DMS79 (cell line): ENCODE measurements around the gene MAGI2.

Source experiments
- DNase-seq: peaks from one replicate; lab custom pipeline; 2025; lab: John Stamatoyannopoulos, UW

Gene MAGI2

DNA sequence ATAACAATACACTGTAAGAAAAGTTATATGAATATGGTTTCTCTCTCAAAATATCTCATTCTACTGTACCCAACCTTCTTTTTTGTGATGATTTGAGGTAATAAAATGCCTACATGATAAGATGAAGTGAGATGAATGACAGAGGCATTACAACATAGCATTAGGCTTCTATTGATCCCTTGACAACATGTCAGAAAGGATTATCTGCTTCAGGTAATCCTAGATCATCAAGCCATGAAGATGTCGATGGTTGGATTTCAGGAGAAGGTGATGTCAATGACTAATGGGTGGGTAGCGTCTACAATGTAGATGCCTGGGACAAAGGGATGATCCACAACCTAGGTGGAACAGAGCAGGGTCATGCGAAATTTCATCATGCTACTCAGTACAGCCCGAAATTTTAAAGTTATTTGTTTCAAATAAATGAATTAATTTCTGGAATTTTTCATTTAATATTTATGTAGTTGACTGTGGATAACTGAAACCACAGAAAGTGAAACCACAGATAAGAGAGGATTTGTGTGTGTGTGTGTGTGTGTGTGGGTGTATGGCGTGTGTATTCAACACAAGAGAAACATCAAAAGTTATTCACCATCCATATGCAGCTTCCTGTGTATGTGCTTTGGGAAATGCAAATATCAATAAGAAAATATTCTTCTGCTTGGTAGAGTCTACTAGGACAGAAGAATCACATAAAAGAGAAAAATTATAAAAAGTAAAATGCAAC lies 77.0 kb downstream of the MAGI2 start:
- DNase-seq, result no peak

DNA sequence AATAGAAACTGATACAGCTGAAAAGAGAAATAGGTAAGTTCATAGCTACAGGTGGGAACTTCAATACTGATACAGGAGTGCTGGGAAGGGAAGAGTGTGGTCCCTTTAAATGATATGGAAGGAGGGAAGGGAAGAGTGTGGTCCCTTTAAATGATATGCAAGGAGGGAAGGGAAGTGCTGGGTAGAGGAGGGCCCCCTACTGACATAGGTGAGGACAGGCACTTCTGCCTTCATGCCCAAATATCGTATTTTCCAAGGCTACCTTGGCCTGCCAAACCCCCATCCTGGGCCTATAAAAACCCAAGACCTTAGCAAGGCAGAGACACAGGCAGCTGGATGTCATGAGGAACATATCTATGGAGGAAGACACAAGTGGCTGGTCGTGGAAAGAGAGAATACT lies 92.3 kb downstream of the MAGI2 start:
- no peak for DNase-seq

DNA sequence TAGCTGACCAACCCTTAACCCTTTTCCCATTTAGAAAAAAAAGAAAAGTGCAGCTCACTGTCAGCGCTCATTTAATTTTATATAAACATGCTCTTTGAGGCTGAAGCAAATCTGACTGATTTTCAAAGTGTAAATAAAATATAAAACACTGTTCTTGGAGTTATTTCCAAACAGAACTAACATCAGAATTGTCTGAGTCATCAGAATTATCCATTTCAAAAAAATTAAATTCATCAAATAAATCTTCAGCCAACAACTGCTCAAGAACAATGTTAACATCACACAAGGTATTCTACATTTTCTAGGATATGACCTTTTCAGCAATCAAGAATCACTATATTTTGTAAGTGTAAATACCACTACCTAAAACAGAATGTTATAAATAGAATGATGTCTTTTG lies 93.6 kb downstream of the MAGI2 start:
- DNase-seq, result no peak

DNA sequence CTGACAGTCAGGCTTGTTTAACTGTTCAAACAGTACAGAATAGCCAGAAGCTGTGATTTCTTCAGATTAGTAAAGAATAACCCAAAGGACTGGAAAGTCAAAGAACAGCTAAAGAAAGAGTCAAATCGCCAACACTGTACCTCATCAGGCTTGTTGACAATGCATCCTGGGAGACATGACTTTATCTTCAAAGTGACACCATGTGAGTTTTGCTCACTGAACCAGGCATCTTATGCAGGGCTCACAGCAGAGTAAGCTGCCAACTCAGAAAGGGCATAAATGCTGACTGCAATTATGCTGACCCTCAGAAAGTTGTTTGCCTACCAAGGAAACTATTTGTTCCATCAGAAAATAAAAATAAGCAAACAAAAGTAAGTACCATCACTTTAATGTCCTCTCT lies 96.4 kb downstream of the MAGI2 start:
- DNase-seq, result no peak

DNA sequence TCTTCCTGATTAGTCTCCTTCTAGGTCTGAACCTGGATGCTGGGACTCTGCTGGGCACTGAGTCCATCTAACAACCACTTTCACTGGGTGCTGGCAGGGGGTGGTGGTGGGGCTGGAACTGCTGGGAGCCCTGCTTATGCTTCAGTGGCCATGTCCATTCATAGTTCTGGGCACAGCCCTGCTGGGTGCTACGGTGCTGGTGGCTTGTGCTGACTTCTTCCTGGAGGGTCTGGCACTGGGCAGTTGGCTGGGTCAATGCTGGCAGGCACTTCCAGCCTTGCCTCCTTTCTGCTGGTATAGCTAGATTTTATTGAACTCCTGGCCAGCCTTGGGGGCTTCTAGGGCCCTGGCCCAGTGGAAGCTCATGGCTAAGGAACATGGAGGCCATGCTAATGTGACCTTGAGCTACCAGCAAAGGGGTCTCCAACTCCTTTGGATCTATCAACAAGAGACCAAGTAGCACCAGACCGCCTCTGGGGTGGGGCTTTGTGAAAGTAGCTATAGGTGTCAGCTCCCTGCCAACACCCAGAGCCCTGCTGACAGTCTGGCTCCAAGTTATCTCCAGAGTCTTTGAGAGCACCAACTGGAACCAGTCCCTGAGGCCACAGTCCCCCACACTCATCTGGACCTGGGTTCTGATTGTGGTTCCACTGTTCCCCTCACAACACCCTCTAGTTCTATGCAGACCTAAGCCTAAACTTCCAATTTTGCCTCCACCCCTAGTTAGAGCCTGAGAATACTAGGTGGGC lies 99.6 kb downstream of the MAGI2 start:
- no peak for DNase-seq

DNA sequence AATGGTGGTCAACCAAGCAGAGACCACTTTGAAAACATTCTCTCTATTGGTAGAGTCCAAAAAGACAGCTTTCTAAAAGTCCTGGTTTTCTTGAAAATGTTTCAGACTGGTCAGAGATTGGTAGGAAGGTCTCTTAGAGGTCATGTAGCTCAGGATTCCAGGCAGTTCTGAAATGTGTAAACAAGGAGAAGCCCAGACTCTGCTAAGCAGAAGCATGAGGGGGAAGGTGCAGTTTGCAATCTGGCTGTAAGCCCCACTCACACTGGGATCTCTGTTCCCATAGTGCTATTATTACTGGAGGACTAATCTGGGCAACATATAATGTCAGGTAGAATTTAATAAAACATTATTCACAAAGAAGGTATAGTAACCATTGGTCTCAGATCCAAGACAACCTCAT lies 101.1 kb downstream of the MAGI2 start:
- DNase-seq, result no peak

DNA sequence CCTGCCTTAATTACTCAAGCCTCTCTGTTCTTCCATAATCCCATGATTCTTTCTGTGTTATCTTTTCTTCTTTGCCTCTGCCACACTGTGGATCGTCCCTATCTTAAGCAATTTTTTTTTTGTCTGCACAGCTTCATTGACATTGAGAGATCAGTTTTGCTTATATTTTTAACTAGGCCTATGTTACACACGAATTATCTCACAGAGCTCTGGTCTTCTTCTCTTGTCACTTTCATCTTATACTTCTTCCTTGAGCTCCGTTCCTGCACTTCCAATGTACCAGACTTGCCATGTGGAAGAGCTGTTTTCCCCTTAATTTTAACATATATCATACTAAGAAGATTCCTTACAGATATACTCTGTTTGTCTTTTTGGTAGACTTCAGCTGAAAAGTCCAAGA lies 106.1 kb downstream of the MAGI2 start:
- DNase-seq, result no peak

DNA sequence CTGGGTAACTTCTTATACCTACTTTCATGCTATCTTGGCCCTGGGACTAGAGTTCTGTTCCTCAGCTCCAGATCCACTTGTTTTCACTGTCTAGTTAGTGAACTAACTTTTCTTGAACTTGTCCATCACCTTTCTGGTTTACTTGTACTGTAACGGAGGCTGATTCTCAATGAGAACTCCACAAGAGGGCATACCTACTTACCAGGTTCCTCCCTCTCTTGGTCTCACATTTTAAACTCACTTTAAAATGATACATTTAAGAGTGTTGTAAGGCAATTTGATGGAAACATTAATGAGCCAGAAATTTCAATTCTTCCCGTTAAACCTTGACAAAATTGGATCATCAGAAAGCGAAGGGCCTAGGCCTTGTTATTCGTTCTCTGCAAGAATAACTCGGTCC lies 111.6 kb downstream of the MAGI2 start:
- no peak for DNase-seq

DNA sequence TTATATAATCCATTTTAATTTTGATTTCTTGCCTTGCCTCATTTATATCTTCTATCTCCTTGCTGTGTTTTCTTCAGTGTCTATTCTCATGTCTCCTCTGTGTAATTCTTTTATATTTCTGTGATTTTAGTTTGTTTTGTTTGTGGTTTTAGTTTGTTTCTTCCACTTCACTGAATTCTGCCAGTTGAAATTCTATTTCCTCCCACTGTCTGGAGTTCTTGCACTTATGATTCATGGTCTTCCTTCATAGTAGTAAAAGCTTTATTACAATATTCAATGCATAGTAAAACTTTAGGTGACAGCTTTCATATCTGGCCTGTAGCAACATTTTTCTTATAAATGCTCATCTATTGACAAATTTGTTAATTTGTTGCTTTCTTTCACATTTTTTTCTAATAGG lies 113.3 kb downstream of the MAGI2 start:
- DNase-seq, result no peak

DNA sequence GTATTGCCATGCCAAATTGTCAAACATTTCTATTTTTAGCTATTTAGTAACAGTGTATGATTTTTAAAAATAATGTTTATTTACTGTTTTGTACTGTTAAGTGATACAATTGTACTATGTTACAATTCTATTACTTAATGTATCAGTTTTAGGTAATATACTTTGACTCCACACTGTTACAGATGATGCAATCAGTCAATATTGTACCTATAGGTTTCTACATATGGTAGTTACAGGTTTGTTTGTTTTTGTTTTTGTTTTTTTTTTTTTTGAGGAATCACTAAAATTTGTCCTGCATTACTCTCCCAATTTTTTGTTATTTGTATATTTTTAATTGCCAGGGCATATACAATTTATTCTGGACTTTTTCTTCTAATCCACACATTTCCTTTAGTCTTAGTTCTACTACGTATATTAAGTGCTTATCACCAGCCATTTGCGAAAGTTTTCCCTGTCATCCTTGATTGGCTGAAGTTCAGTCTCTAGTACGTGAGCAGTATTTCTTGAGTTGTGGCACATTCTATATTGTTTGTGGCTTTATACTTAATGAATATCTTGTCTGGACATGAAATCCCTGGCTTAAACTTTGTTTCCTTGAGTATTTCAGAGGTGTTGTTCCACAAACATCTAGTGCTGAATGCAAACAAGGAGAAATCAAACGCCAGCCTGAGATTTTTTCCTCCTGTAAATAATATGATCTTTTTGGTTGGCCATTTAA lies 114.1 kb downstream of the MAGI2 start:
- DNase-seq, result no peak

DNA sequence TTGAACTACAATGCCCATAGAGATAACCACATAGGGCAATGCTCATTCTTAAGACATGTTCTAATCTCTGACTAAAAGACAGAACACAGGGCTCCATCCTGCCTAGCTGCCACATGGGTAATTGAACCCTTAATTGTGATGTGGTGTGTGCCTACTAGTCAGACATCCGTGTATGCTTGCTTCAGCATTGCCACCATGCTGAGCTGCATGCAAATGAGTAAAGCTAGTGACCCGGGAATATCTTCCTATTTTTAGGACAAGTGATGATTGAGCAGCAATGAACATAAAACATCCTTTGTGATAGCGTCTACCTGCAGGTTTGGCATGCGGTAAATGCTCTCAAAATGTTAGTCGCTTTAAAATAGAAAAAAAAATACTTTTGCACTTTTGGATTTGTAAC lies 115.8 kb downstream of the MAGI2 start:
- no peak for DNase-seq

DNA sequence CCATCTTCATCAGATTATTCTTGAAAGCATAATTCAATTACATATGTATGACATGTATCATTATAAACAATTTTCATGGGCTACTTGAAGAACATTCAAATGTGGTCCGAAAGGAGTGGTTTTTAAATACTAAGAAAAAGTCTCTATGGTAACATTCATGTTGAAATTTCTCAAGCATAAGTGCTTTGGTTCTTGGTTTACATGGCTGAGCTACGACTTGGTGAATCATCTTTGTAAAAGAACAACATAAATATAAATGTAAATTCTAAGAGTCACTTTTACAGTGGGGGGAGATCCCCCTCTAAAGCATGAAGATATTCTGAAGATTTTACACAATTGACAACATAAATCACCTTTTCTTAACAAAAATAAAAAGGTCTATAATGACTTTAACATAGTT lies 118.6 kb downstream of the MAGI2 start:
- DNase-seq, result no peak

DNA sequence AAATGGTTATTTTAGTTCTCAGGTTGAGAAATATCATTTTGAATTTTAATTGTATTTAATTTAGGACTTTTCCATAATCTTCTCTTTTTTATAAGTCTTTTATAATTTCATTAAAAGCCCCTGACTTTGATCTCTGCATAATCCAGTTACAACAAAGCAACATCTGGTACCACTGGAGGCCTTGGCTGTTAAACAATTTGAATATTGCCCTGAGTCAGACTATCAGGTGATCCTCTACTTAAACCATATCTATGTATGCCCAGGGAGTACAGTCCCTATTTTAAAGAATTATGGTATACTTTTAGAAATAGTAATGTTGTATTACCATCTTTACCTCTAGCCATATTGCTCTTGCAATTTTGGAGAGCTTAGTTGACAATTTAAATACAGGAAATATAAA lies 119.1 kb downstream of the MAGI2 start:
- DNase-seq, result no peak

DNA sequence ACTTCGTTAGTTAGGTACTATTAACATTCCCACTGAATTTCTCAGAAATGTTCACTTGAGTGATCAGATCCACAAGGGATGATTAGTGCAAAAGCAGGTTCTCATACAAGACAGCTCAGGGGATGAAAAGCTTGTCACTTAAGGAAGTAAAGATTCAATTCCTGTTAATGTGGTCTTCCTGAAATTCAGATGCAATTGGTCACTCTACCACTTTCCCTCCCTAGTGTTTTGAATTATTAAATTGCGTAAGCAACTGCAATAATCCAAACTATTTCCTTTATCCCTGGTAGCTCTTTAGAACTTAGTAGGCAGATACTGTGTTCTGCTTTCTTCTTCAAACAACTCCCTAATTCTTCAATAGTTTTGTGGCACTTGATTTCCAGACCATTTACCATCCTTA lies 121.4 kb downstream of the MAGI2 start:
- DNase-seq, result no peak

DNA sequence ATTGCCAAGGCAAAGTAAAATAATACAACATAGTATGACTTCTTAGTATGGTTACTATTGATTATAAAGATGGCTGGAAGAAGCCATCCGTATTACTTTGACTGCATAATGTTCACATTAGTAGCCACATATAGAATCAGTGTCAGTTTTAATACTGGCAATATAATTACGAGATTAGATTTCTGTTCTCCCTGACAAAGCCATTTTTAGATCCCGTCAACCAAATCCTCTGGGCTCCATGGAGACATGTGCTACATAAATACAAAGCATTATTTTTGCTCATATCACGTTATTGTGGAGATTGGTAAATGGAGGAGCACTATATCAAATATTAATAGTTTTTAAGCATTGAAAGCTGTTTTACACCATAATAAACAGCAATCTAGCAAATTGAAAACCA lies 124.0 kb downstream of the MAGI2 start:
- DNase-seq, result no peak

DNA sequence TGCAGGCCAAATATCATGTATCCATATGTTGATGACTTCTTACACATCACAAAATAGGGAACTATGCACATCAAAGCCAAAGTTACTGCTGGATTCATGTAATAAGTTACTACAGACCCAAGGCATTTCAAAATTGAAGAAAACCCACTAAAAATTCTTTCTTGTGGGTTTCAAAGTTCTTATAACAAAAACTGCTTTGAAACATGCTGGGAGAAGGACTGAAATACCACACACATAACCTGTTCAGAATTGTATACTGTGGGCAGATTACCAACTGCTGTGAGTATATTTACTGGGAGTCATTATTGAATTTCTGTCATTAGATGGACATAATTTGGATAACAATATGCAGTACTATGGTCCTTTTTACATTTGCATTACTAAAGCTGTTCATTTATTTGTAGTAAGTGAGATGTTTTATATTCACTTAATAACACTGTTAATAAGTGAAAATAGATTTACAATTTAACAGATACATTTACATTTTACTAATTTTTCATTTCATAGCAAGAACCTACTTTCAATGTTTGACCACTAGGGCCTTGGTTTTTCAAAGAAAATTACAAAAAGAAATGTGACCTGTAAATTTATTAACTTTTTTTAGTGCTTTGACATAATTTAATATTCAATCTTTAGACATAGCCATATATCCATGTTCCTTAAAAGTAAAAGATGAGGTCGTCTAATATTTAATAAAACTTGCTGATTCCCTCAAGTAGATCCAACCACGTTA lies 132.6 kb downstream of the MAGI2 start:
- no peak for DNase-seq

DNA sequence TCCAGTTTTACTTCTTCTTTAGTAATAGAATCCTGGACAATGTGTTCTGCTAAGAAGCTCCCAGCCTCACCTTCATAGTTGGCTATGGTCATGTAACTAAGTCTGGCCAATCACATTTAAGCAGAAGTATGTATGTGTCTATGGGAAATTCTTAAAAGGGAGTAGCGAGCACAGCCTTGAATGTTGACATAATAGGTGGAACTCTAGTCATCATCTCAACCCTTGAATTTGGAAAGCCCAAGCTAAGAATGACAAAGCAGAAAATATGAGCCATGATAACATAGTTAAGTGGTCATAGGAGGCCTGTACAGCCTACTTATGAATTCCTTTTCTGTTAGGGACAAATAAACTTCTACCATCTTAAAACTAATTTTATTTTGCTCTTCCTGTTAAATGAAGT lies 134.1 kb downstream of the MAGI2 start:
- no peak for DNase-seq

DNA sequence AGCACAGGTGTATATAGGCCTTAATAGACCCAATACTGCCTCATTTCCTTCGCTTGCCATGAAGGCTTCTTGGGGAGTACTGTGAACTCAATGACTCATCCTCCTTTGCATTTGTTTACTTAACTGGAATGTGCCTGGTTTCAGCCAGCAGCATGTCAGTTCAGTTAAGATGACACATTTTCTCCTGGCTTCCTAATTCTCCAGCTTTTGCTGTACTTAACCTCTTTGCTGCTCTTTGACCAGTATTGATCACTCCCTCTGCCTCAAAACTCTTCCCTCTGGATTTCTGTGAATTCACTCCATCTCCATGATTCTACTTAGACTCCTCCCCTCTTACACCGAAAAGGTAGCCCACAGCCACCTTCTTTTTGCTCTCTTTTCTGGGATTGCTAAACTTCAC lies 135.7 kb downstream of the MAGI2 start:
- DNase-seq, result no peak

DNA sequence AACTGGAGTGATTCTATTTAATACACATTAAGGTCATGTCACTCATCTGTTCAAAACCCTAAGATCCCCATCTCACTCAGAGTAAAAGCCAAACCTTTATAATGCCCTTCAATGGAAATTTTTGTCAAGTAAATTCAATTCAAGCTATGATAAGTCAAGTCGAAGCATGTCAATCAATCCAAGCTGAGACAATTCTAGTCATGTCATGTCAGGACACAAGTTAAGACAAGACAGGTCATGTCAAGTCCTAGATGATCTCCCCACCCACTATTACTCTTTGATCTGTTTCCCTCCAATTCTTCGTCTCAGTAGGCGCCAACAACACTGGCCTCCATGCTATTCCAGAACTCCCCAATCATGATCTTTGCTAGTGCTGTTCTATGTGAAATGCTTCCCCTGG lies 141.4 kb downstream of the MAGI2 start:
- DNase-seq, result no peak

DNA sequence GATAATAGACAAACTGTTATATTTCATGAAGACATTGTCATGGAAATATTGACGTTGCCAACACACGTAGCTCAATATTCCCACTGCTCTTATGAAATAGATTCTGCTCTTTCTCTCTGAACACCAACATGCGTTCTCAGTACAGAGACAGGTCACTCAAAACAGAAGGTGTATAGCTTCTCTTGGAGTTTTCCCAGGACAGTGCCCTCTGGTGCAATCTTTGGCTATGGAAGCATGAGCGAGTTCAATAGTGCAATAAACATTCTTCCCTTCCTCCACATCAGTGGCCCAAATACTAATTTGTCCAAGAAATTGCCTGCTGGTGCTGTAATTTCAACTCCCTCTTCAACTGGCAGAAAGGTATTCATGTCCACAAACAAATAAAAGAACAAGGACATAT lies 145.3 kb downstream of the MAGI2 start:
- peak; percentile 9 for DNase-seq

DNA sequence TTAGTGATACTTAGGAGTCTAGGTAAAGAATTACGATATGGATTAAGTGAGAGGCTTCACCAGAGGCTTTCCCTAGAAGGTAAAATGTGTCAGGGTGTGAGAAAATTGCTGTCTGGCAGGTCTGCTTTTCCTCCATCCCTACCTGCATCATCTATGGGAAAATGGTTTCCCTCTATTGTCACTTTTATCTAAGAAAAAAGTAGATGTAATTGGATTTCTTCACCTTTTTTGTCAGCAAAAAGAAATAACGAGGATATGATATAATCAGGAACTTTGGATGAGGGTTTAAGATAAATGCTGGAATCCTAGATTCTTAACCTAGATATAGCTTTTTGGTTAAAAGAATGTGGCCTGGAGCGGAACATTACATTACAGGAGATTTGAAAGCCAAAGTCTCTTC lies 146.1 kb downstream of the MAGI2 start:
- no peak for DNase-seq

DNA sequence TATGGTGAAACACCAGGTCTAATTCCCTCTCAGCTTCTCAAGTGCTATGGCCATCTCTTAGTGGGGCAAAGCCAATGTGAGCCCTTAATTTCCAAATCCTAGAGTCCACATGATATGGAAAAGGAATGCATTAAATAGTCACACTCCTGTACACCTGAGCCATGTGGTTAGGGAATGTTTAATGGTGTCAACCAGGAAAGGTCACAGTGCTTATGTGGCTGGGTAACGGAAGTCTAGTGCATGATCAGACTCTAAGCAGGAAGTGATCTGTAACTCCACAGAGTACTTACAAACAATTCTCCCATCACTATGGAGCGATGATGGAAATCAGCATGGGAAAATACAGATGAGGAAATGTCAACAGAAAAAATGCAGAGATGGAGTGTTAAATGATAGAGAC lies 148.8 kb downstream of the MAGI2 start:
- DNase-seq, result no peak

DNA sequence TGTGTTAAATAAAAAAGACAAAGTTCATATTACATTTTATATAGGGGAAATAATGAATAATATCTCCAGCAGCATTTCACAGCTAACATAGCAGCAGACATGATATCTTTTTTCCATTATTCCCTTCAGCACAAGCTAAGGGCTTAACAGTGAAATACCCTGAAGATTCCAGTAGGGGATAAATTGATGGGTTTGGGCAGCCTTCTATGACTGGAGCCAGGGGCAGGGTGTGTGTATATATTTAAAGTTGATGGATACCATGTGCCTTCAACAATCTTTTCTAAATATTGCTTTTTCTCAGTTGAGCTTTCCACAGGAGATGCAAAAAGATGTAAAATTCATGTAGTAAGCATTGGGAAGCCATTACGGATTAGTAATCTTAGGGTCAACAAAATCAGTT lies 151.2 kb downstream of the MAGI2 start:
- no peak for DNase-seq
